ENCODE data around the gene CPHXL2. TPM values are rescaled to one million over a fixed set of nuclear protein-coding genes. Genes with fewer than 3 reads are reported as not detected.

The CPHXL2 gene
- not detected in 2 replicates for total RNA-seq

GRCh38 chr16:75676909-75677308 is at the start of gene CPHXL2:
CPHXL2 (minus strand) TSS chr16:75677009; CDS start chr16:75676999, 10 bp downstream.

GRCh38 chr16:75726390-75726789 is 49.6 kb upstream of the CPHXL2 start, which contains the start of gene CPHXL:
CPHXL (minus strand) TSS chr16:75726490; CDS start chr16:75726442, 48 bp downstream.

GRCh38 chr16:75701361-75701760 is 24.6 kb upstream of the CPHXL2 start, which contains the start of gene DUXB:
DUXB (minus strand) TSS chr16:75701461; CDS start chr16:75701418, 43 bp downstream.

GRCh38 chr16:75647492-75648264 is 29.1 kb downstream of the CPHXL2 start, which contains the start of the genes KARS1 and TERF2IP:
KARS1 (minus strand) TSS chr16:75647665; CDS start chr16:75647639, 26 bp downstream.
TERF2IP (plus strand) TSS chr16:75647773; CDS start chr16:75647883, 110 bp downstream.

GRCh38 chr16:75622761-75623605 is 53.8 kb downstream of the CPHXL2 start, which contains the start of gene ADAT1:
ADAT1 (minus strand) TSS chr16:75623281; CDS start chr16:75620799, 2,482 bp downstream.

Small RNA genes lying within 50 kb of the gene (small RNA-seq; reads per million reads assigned to genes)
- not detected for gene RN7SL520P (ENCODE audit: low replicate concordance)

Other genes with a start within 250 kb of the CPHXL2 start
- 16.6 and 37.9 TPM in 2 replicates for gene CFDP1, start 243.5 kb downstream of the CPHXL2 start, total RNA-seq
- gene TMEM170A, start 212.3 kb downstream of the CPHXL2 start, total RNA-seq: 17.8 and 22.8 TPM in 2 replicates
- gene CHST6, start 181.6 kb downstream of the CPHXL2 start, total RNA-seq: under 0.01 and 0.14 TPM in 2 replicates
- gene CHST5, start 140.9 kb downstream of the CPHXL2 start, total RNA-seq: under 0.01 TPM in 2 replicates
- gene TMEM231, start 120.8 kb downstream of the CPHXL2 start, total RNA-seq: 14.7 and 27.8 TPM in 2 replicates
- gene GABARAPL2, start 110.6 kb downstream of the CPHXL2 start, total RNA-seq: 30.8 and 44.6 TPM in 2 replicates
- 56.9 and 80.6 TPM in 2 replicates for gene ADAT1, start 53.7 kb downstream of the CPHXL2 start, total RNA-seq
- gene KARS1, start 29.3 kb downstream of the CPHXL2 start, total RNA-seq: 160 and 162 TPM in 2 replicates
- 31.5 and 34.8 TPM in 2 replicates for gene TERF2IP, start 29.2 kb downstream of the CPHXL2 start, total RNA-seq
- not detected in 2 replicates for gene DUXB, start 24.5 kb upstream of the CPHXL2 start, total RNA-seq
- gene CPHXL, start 49.5 kb upstream of the CPHXL2 start, total RNA-seq: not detected in 2 replicates